Measurements from ENCODE around the gene SRXN1.

Gene SRXN1

GRCh38 chr20:664151-664550 is 11.2 kb upstream of the SRXN1 start:
- Histone ChIP-seq H3K9ac (ENCODE audit: low read depth, low read length) (no peak overlapping the region), H3K4me3 (ENCODE audit: low read length) (no peak overlapping the region), H3K27me3 (ENCODE audit: insufficient read depth, low read length) (peaks cover 38% of the 10 kb centered on the region), H3K9me3 (ENCODE audit: insufficient read depth, low read depth, low read length) (no peaks in the 10 kb centered on the region), H3K36me3 (ENCODE audit: insufficient read depth, low read length) (no peaks in the 10 kb centered on the region), H3K27ac (ENCODE audit: low read depth, low read length) (no peak overlapping the region), H3K4me1 (ENCODE audit: insufficient read depth, low read length) (peaks cover 10% of the 10 kb centered on the region)
- 81% methylated on average over 60 of the region's 60 CpGs for WGBS

- Histone ChIP-seq H3K27me3 (ENCODE audit: insufficient read depth, low read length) (peaks cover 38% of the 10 kb centered on the region), H3K9ac (ENCODE audit: low read depth, low read length) (no peak overlapping the region), H3K4me1 (ENCODE audit: insufficient read depth, low read length) (peaks cover 16% of the 10 kb centered on the region), H3K27ac (ENCODE audit: low read depth, low read length) (no peak overlapping the region), H3K4me3 (ENCODE audit: low read length) (no peak overlapping the region), H3K9me3 (ENCODE audit: insufficient read depth, low read depth, low read length) (no peaks in the 10 kb centered on the region), H3K36me3 (ENCODE audit: insufficient read depth, low read length) (no peaks in the 10 kb centered on the region)
- WGBS: 76% methylated on average over 84 of the region's 84 CpGs
Measured at GRCh38 chr20:663315-664090, 10.5 kb upstream of the SRXN1 start.

- H3K27me3 ChIP-seq (ENCODE audit: insufficient read depth, low read length): peaks cover 38% of the 10 kb centered on the region
- peaks cover 26% of the 10 kb centered on the region for H3K4me1 ChIP-seq (ENCODE audit: insufficient read depth, low read length)
Measured at GRCh38 chr20:662277-663192, 9.5 kb upstream of the SRXN1 start.

GRCh38 chr20:661474-662270 is 8.7 kb upstream of the SRXN1 start:
- H3K4me3 ChIP-seq (ENCODE audit: low read length): 0 out of 2 replicates have a peak overlapping the region, but pooled peaks have one; percentile 8
- H3K27ac ChIP-seq (ENCODE audit: low read depth, low read length): no peak overlapping the region
- no peaks in the 10 kb centered on the region for H3K9me3 ChIP-seq (ENCODE audit: insufficient read depth, low read depth, low read length)
- H3K4me1 ChIP-seq (ENCODE audit: insufficient read depth, low read length): peaks cover 34% of the 10 kb centered on the region
- WGBS: 41% methylated on average over 29 of the region's 29 CpGs
- H3K9ac ChIP-seq (ENCODE audit: low read depth, low read length): peak overlapping the region; percentile 13; the same call in 1 of the 2 replicates
- peaks cover 38% of the 10 kb centered on the region for H3K27me3 ChIP-seq (ENCODE audit: insufficient read depth, low read length)
- H3K36me3 ChIP-seq (ENCODE audit: insufficient read depth, low read length): no peaks in the 10 kb centered on the region

More at GRCh38 chr20:662277-663192, 9.5 kb upstream of the SRXN1 start:
- peak overlapping the region; percentile 13; the same call in 1 of the 2 replicates for H3K9ac ChIP-seq (ENCODE audit: low read depth, low read length)
- H3K9me3 ChIP-seq (ENCODE audit: insufficient read depth, low read depth, low read length): no peaks in the 10 kb centered on the region
- no peaks in the 10 kb centered on the region for H3K36me3 ChIP-seq (ENCODE audit: insufficient read depth, low read length)
- H3K27ac ChIP-seq (ENCODE audit: low read depth, low read length): no peak overlapping the region
- 73% methylated on average over 14 of the region's 16 CpGs for WGBS
- no peak overlapping the region for H3K4me3 ChIP-seq (ENCODE audit: low read length)

- WGBS: 34% methylated on average over 4 of the region's 5 CpGs
- peak overlapping the region; percentile 17; the same call in 1 of the 2 replicates for H3K4me3 ChIP-seq (ENCODE audit: low read length)
- peak overlapping the region; percentile 83 for H3K27ac ChIP-seq (ENCODE audit: low read depth, low read length)
Measured at GRCh38 chr20:658731-659291, 5.8 kb upstream of the SRXN1 start.

GRCh38 chr20:658202-658601 is 5.2 kb upstream of the SRXN1 start:
- H3K9me3 ChIP-seq (ENCODE audit: insufficient read depth, low read depth, low read length): no peaks in the 10 kb centered on the region
- peaks cover 27% of the 10 kb centered on the region for H3K27me3 ChIP-seq (ENCODE audit: insufficient read depth, low read length)
- peak overlapping the region; percentile 48 for H3K9ac ChIP-seq (ENCODE audit: low read depth, low read length)
- no peaks in the 10 kb centered on the region for H3K36me3 ChIP-seq (ENCODE audit: insufficient read depth, low read length)
- peak overlapping the region; percentile 83 for H3K27ac ChIP-seq (ENCODE audit: low read depth, low read length)
- 28% methylated on average over 2 of the region's 2 CpGs for WGBS
- H3K4me1 ChIP-seq (ENCODE audit: insufficient read depth, low read length): peaks cover 45% of the 10 kb centered on the region
- H3K4me3 ChIP-seq (ENCODE audit: low read length): no peak overlapping the region

More at GRCh38 chr20:658731-659291, 5.8 kb upstream of the SRXN1 start:
- peaks cover 31% of the 10 kb centered on the region for H3K27me3 ChIP-seq (ENCODE audit: insufficient read depth, low read length)
- H3K36me3 ChIP-seq (ENCODE audit: insufficient read depth, low read length): no peaks in the 10 kb centered on the region
- H3K9ac ChIP-seq (ENCODE audit: low read depth, low read length): peak overlapping the region; percentile 48
- H3K9me3 ChIP-seq (ENCODE audit: insufficient read depth, low read depth, low read length): no peaks in the 10 kb centered on the region
- peaks cover 41% of the 10 kb centered on the region for H3K4me1 ChIP-seq (ENCODE audit: insufficient read depth, low read length)

GRCh38 chr20:655726-656624 is 3.0 kb upstream of the SRXN1 start:
- WGBS: 91% methylated on average over 11 of the region's 11 CpGs

GRCh38 chr20:654417-654750 is 1.4 kb upstream of the SRXN1 start:
- 96% methylated on average over 3 of the region's 3 CpGs for WGBS
- peaks cover 14% of the 10 kb centered on the region for H3K36me3 ChIP-seq (ENCODE audit: insufficient read depth, low read length)

More at GRCh38 chr20:655726-656624, 3.0 kb upstream of the SRXN1 start:
- Histone ChIP-seq H3K27ac (ENCODE audit: low read depth, low read length) (no peak overlapping the region), H3K4me3 (ENCODE audit: low read length) (no peak overlapping the region), H3K36me3 (ENCODE audit: insufficient read depth, low read length) (peaks cover under 1% of the 10 kb centered on the region; the same call in 1 of the 2 replicates), H3K9ac (ENCODE audit: low read depth, low read length) (no peak overlapping the region), H3K27me3 (ENCODE audit: insufficient read depth, low read length) (peaks cover 10% of the 10 kb centered on the region), H3K4me1 (ENCODE audit: insufficient read depth, low read length) (peaks cover 50% of the 10 kb centered on the region), H3K9me3 (ENCODE audit: insufficient read depth, low read depth, low read length) (no peaks in the 10 kb centered on the region)

GRCh38 chr20:653590-654416 is 803 bp upstream of the SRXN1 start:
- peaks cover 10% of the 10 kb centered on the region for H3K27me3 ChIP-seq (ENCODE audit: insufficient read depth, low read length)
- H3K27ac ChIP-seq (ENCODE audit: low read depth, low read length): peak overlapping the region; percentile 59
- WGBS: 38% methylated on average over 31 of the region's 31 CpGs
- peak overlapping the region; percentile 74 for H3K9ac ChIP-seq (ENCODE audit: low read depth, low read length)
- no peaks in the 10 kb centered on the region for H3K9me3 ChIP-seq (ENCODE audit: insufficient read depth, low read depth, low read length)
- H3K4me1 ChIP-seq (ENCODE audit: insufficient read depth, low read length): peaks cover 41% of the 10 kb centered on the region
- peak overlapping the region; percentile 80 for H3K4me3 ChIP-seq (ENCODE audit: low read length)
- peaks cover 17% of the 10 kb centered on the region for H3K36me3 ChIP-seq (ENCODE audit: insufficient read depth, low read length)

More at GRCh38 chr20:654417-654750, 1.4 kb upstream of the SRXN1 start:
- no peak overlapping the region for H3K9ac ChIP-seq (ENCODE audit: low read depth, low read length)
- H3K4me1 ChIP-seq (ENCODE audit: insufficient read depth, low read length): peaks cover 46% of the 10 kb centered on the region
- H3K27ac ChIP-seq (ENCODE audit: low read depth, low read length): no peak overlapping the region
- H3K9me3 ChIP-seq (ENCODE audit: insufficient read depth, low read depth, low read length): no peaks in the 10 kb centered on the region
- H3K4me3 ChIP-seq (ENCODE audit: low read length): no peak overlapping the region
- H3K27me3 ChIP-seq (ENCODE audit: insufficient read depth, low read length): peaks cover 10% of the 10 kb centered on the region

Data from HUES64 (cell line).